ENCODE measurements around the gene SRSF4. TPM values are rescaled to one million over a fixed set of nuclear protein-coding genes. Genes with fewer than 3 reads are reported as not detected.
A peak's percentile ranks its signal among the peaks of the same experiment; 100 is the strongest.

SRSF4 gene
- total and polyA plus RNA-seq, 9 of the 15 experiments (the other 6 are each of a cell fraction or from before 2014, with no cell fraction given) = 15.9 to 132 (median 82.0) TPM

GRCh38 chr1:29202584-29203340 lies 21.1 kb upstream of the SRSF4 start (continued):
- no peak for TF ChIP-seq PCBP1 (IDR thresholded peaks at IDR 0.05; ENCODE audit: low read depth, low read length, poor library complexity, severe bottlenecking)
- TF ChIP-seq, protein P1, sequence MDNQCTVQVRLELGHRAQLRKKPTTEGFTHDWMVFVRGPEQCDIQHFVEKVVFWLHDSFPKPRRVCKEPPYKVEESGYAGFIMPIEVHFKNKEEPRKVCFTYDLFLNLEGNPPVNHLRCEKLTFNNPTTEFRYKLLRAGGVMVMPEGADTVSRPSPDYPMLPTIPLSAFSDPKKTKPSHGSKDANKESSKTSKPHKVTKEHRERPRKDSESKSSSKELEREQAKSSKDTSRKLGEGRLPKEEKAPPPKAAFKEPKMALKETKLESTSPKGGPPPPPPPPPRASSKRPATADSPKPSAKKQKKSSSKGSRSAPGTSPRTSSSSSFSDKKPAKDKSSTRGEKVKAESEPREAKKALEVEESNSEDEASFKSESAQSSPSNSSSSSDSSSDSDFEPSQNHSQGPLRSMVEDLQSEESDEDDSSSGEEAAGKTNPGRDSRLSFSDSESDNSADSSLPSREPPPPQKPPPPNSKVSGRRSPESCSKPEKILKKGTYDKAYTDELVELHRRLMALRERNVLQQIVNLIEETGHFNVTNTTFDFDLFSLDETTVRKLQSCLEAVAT (IDR thresholded peaks at IDR 0.05) = peak in 1 of 2 experiments; percentile 66; a peak in 2 of 4 replicates
- TF ChIP-seq RERE (CRISPR knock-in tag; IDR thresholded peaks at IDR 0.05; ENCODE audit: borderline replicate concordance) = no peak
- 0 out of 2 replicates have a peak, but pooled peaks have one; percentile 9 for TF ChIP-seq ZNF324 (CRISPR knock-in tag; IDR thresholded peaks at IDR 0.05)
- no peak for TF ChIP-seq NELFE (IDR thresholded peaks at IDR 0.05; ENCODE audit: insufficient read depth, insufficient read length)
- TF ChIP-seq GABPA (tag; conservative IDR thresholded peaks at IDR 0.05; ENCODE audit: low read depth) = no peak
- TF ChIP-seq ELF4 (CRISPR knock-in tag; IDR thresholded peaks at IDR 0.05) = peak; percentile 81
- TF ChIP-seq, protein P2, sequence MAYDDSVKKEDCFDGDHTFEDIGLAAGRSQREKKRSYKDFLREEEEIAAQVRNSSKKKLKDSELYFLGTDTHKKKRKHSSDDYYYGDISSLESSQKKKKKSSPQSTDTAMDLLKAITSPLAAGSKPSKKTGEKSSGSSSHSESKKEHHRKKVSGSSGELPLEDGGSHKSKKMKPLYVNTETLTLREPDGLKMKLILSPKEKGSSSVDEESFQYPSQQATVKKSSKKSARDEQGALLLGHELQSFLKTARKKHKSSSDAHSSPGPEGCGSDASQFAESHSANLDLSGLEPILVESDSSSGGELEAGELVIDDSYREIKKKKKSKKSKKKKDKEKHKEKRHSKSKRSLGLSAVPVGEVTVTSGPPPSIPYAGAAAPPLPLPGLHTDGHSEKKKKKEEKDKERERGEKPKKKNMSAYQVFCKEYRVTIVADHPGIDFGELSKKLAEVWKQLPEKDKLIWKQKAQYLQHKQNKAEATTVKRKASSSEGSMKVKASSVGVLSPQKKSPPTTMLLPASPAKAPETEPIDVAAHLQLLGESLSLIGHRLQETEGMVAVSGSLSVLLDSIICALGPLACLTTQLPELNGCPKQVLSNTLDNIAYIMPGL (CRISPR knock-in tag; IDR thresholded peaks at IDR 0.05) = no peak
- TF ChIP-seq, protein P3, sequence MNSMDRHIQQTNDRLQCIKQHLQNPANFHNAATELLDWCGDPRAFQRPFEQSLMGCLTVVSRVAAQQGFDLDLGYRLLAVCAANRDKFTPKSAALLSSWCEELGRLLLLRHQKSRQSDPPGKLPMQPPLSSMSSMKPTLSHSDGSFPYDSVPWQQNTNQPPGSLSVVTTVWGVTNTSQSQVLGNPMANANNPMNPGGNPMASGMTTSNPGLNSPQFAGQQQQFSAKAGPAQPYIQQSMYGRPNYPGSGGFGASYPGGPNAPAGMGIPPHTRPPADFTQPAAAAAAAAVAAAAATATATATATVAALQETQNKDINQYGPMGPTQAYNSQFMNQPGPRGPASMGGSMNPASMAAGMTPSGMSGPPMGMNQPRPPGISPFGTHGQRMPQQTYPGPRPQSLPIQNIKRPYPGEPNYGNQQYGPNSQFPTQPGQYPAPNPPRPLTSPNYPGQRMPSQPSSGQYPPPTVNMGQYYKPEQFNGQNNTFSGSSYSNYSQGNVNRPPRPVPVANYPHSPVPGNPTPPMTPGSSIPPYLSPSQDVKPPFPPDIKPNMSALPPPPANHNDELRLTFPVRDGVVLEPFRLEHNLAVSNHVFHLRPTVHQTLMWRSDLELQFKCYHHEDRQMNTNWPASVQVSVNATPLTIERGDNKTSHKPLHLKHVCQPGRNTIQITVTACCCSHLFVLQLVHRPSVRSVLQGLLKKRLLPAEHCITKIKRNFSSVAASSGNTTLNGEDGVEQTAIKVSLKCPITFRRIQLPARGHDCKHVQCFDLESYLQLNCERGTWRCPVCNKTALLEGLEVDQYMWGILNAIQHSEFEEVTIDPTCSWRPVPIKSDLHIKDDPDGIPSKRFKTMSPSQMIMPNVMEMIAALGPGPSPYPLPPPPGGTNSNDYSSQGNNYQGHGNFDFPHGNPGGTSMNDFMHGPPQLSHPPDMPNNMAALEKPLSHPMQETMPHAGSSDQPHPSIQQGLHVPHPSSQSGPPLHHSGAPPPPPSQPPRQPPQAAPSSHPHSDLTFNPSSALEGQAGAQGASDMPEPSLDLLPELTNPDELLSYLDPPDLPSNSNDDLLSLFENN (IDR thresholded peaks at IDR 0.05; ENCODE audit: low read depth in 2 of 2, low read length in 2 of 2) = peak in 1 of 2 experiments; percentile 68; a peak in 1 of 4 replicates
- TF ChIP-seq TCF3 (CRISPR knock-in tag; IDR thresholded peaks at IDR 0.05) = peak; percentile 94
- TF ChIP-seq FOXK1 (CRISPR knock-in tag; IDR thresholded peaks at IDR 0.05; ENCODE audit: borderline replicate concordance) = no peak

All from K562 (cell line).